NT2/D1 (cell line): Measurements from ENCODE around the gene CRLF1.

Source experiments
- SUZ12 ChIP-seq: IDR thresholded peaks from 2 replicates; pipeline ENCODE4 v1.6.1; 2011; ENCODE audit not compliant: insufficient read length, insufficient read depth; ENCODE audit errors: extremely low read depth
- YY1 ChIP-seq: IDR thresholded peaks from 2 replicates; pipeline ENCODE4 v1.6.1; 2011; ENCODE audit not compliant: insufficient read length, insufficient read depth
- ZNF274 ChIP-seq: IDR thresholded peaks from 2 replicates; pipeline ENCODE4 v1.6.1; 2011; ENCODE audit warnings: mild to moderate bottlenecking, low read depth, low read length

GRCh38 chr19:18587962-18588610, 18.5 kb downstream of the CRLF1 start:
- no peak for TF ChIP-seq YY1
- no peak for TF ChIP-seq SUZ12
- no peak for TF ChIP-seq ZNF274
